Effector memory CD4-positive, alpha-beta T cell (primary cell): ENCODE measurements around the gene PCYT1A.

Experiments used
- DNase-seq, 3 donors: peaks; one replicate each; pipeline ENCODE4 v3.0.0-alpha.2; 2020
- H3K27ac ChIP-seq: 2 replicates; pipeline ENCODE4 v1.7.0; 2013; ENCODE audit warnings: mild to moderate bottlenecking, low read length, moderate library complexity; ENCODE audit not compliant: insufficient read depth, poor library complexity, severe bottlenecking
- H3K27me3 ChIP-seq: replicated peaks from 2 replicates; pipeline ENCODE4 v1.7.0; 2013; ENCODE audit warnings: mild to moderate bottlenecking, low read length; ENCODE audit not compliant: insufficient read depth, control insufficient read depth, poor library complexity, severe bottlenecking
- H3K36me3 ChIP-seq: 2 replicates; pipeline ENCODE4 v1.7.0; 2013; ENCODE audit warnings: mild to moderate bottlenecking, low read length, moderate library complexity; ENCODE audit not compliant: control insufficient read depth, insufficient read depth
- H3K4me1 ChIP-seq: 2 replicates; pipeline ENCODE4 v1.7.0; 2013; ENCODE audit warnings: low read length, mild to moderate bottlenecking; ENCODE audit not compliant: control insufficient read depth, insufficient read depth, poor library complexity, severe bottlenecking
- H3K4me3 ChIP-seq: 2 replicates; pipeline ENCODE4 v1.7.0; 2013; ENCODE audit warnings: low read length, low read depth, mild to moderate bottlenecking; ENCODE audit not compliant: insufficient read depth, poor library complexity, severe bottlenecking
- H3K9me3 ChIP-seq: 2 replicates; pipeline ENCODE4 v1.7.0; 2013; ENCODE audit warnings: mild to moderate bottlenecking, low read length, moderate library complexity; ENCODE audit not compliant: control insufficient read depth

Gene PCYT1A

DNA sequence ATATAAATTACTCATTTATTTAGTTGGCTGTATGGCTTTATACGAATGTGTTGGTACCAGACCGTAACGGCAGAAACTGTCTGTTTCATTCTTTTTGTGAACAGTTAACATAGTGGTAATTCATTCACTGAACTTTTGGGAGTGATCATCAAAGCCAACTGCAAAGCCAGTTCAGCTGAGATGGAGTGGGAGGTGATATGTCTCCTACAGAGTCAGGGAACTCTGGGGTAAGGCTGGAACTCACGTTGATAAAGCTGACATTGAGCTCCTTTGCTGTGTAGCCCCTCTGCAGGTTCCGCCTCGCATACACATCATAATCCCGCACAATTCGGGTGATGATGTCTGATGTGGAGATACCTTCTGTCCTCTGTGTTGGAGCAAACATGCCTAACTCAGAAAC lies 45.8 kb downstream of the PCYT1A start:
- Histone ChIP-seq H3K4me3 (no peak overlapping the region), H3K27ac (no peak overlapping the region), H3K4me1 (no peaks in the 10 kb centered on the region), H3K36me3 (peaks cover 62% of the 10 kb centered on the region), H3K27me3 (no peaks in the 10 kb centered on the region), H3K9me3 (no peaks in the 10 kb centered on the region)
- no peak for DNase-seq

DNA sequence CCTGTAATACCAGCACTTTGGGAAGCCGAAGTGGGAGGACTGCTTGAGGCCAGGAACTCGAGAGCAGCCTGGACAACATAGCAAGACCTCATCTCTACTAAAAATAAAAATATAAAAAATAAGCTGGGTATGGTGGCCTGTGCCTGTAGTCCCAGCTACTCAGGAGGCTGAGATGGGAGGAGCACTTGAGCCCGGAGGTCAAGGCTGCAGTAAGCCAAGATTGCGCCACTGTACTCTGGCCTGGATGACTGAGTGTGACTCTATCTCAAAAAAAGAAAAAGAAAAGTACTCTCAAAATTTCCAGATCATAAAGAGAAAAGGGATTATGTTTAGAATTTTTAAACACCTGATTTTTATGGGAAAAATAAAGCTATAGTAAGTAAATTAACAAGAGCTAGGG lies 47.1 kb downstream of the PCYT1A start:
- Histone ChIP-seq H3K4me1 (no peaks in the 10 kb centered on the region), H3K9me3 (no peaks in the 10 kb centered on the region), H3K36me3 (peaks cover 52% of the 10 kb centered on the region), H3K27ac (no peak overlapping the region), H3K4me3 (no peak overlapping the region), H3K27me3 (no peaks in the 10 kb centered on the region)
- no peak for DNase-seq

DNA sequence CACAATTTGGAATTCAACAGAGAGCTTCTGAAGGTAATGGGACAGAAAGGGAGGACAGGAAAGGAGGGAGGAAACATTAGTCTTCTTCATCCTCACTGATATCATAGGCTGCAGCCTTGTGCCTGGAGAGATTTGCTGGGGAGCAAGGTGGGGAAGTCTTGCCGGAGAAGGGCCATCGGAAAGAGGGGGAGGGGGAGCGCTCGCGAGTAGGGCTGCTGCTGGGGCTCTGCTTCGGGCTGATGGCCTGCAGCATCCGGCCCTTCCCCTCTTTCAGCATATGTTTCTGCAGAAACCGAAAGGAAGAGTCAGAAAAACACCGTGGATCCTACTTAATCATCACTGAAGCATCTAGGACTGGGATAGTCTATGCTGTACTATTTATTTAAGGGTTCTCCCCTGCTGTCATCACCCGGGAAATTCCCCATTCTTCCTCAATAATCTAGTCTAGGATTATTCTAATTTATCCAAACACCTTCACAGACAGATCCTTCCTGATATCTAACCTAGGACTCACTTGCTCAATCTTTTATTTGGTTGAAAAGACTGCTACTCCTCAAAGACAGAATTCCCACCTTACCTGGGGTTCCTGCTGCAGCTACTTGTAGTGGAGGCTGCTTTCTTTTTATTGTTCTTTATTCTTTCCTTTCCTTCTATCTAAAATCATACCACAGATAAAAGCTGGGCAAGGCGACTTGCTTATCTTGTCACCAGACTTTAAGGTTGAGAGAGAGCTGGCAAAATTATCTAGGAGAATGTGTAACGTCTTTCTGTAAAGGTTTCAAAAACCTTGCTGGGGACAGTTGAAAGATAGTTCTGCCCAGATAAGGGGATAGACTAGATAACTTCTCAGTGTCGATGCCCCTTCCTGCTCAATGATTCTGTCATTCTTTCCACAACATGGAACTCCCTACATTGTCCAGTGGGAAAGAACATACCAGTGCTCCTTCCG lies 48.6 kb downstream of the PCYT1A start:
- H3K27ac ChIP-seq: no peak overlapping the region
- H3K4me3 ChIP-seq: no peak overlapping the region
- H3K36me3 ChIP-seq: peaks cover 52% of the 10 kb centered on the region
- no peaks in the 10 kb centered on the region for H3K27me3 ChIP-seq
- no peaks in the 10 kb centered on the region for H3K9me3 ChIP-seq
- no peak for DNase-seq
- no peaks in the 10 kb centered on the region for H3K4me1 ChIP-seq

DNA sequence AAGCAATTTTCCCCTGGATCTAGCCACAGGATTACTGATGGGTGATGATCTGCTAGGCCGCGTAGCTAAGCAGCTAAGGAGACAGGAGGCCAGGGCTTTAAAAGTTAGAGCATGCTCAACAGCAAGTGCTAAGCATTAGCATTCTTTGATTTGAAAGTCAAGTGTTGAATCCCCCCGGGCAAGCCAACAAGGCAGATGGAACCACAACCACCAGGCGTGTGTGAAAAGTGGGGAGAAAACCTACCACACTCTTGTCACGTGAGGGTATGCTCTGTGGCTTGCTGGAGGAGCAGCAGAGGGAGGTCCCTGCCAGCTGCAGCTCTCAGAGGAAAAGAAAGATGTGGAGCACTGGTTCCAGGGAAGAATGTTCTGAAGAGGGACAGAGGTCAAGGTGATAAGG lies 50.3 kb downstream of the PCYT1A start:
- H3K27ac ChIP-seq: no peak overlapping the region
- no peak for DNase-seq
- H3K4me1 ChIP-seq: no peaks in the 10 kb centered on the region
- no peaks in the 10 kb centered on the region for H3K9me3 ChIP-seq
- peaks cover 45% of the 10 kb centered on the region for H3K36me3 ChIP-seq
- no peak overlapping the region for H3K4me3 ChIP-seq
- no peaks in the 10 kb centered on the region for H3K27me3 ChIP-seq

DNA sequence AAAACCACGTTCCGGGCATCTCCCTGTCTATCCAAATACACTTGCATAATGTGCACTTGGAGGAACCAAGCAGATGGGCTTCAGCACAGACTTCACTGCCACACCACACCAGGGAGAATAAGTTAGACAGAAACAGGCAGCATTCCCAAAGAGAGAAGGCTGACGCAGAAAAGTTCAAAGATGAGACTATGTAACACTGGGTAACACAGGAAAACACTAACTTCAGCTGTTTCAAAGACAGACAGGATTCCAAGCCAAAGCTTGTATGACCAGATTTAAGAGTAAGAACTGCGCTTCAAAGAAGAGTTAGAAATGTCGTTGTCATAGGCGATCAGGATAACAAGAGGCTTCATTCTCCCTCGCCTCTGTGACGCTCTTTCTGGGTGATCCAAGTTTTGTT lies 51.3 kb downstream of the PCYT1A start:
- H3K9me3 ChIP-seq: no peaks in the 10 kb centered on the region
- no peaks in the 10 kb centered on the region for H3K4me1 ChIP-seq
- H3K27me3 ChIP-seq: no peaks in the 10 kb centered on the region
- no peak for DNase-seq
- H3K4me3 ChIP-seq: no peak overlapping the region
- H3K36me3 ChIP-seq: peaks cover 35% of the 10 kb centered on the region
- no peak overlapping the region for H3K27ac ChIP-seq

DNA sequence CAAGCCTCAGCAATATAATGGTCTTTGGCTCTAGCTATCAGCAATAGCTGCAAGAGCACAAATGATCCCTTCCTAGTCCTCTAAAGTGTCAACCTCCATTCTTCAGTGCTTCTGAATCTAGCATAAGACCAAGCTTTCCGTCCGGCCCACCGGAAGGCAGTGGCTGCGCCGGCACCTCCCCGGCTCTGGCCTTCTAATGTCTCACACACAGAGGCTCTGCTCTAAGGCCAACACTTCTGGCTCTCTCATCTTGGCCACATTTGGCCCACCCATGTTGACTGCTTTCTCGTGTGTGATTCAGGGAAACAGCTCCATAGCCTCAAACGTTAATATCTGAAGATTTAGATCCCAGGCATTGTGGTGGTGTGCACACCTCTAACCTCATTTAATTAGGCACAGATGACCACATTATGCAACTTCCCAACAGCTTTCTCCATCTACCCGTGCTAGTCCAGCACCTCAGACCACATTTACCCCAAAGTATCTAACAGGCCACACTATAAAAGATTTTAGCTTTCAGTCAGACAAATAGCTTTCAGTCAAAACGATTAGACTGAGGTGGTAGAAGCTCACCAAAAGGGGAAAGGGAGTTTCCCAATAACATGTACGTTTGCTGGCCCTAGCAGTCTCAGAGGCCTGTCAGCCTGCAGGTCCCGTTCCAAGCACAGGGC lies 51.9 kb downstream of the PCYT1A start:
- Histone ChIP-seq H3K4me3 (no peak overlapping the region), H3K36me3 (peaks cover 32% of the 10 kb centered on the region), H3K4me1 (no peaks in the 10 kb centered on the region), H3K9me3 (no peaks in the 10 kb centered on the region), H3K27ac (no peak overlapping the region), H3K27me3 (no peaks in the 10 kb centered on the region)
- DNase-seq: no peak

DNA sequence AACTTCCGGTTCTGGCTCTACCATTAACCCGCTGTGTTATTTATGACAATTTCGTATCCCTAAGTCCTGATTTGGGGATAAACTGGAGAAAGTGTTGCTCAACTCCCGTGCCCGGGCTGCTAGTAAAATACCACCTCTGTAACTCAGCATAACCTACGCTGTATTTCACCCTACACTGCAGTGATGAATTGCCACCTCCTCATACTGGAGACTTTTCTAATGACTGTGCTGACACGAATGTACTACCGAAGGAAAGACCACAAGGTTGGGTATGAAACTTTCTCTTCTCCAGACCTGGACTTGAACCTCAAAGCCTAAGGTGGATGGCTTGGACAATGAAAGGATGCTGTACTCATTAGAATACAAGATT lies 54.7 kb downstream of the PCYT1A start:
- no peak overlapping the region for H3K4me3 ChIP-seq
- peaks cover 8% of the 10 kb centered on the region for H3K36me3 ChIP-seq
- no peak for DNase-seq
- H3K9me3 ChIP-seq: no peaks in the 10 kb centered on the region
- H3K4me1 ChIP-seq: no peaks in the 10 kb centered on the region
- no peaks in the 10 kb centered on the region for H3K27me3 ChIP-seq
- no peak overlapping the region for H3K27ac ChIP-seq

DNA sequence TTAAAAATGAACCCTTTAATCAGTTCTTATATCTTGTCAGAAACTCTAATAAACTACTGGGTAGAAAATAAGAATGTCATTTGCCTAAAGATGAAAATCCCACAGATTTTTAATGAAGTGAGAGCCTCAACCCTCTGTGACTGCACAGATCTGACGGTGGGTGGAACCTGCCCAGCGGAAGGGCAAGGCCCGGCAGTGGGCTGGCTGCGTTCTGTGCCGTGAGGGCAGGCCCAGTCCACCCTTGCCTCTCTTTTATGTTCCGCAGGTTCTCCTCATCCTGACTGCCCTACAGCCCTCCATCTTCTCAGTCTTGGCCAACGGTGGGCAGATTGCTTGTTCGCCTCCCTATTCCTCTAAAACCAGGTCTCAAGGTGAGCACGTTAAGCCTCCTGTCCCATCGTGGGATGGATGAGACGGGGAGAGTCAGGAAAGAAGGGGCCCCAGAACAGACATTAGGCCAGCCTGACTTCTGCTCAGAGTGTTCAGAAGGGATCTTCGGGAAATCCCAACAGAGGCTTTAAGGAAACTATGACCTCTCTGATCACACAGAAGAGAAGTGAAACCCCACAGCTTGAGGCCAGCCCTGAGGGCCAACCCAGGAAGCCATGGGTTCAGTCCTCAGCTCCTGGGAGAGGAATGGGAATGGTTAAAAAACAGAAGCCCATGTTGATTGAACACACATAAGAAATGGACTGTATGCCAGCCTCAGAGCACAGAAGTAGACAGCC lies 55.2 kb downstream of the PCYT1A start:
- Histone ChIP-seq H3K9me3 (no peaks in the 10 kb centered on the region), H3K4me3 (no peak overlapping the region), H3K27me3 (no peaks in the 10 kb centered on the region), H3K36me3 (peaks cover 2% of the 10 kb centered on the region), H3K4me1 (no peaks in the 10 kb centered on the region), H3K27ac (no peak overlapping the region)
- DNase-seq: no peak

DNA sequence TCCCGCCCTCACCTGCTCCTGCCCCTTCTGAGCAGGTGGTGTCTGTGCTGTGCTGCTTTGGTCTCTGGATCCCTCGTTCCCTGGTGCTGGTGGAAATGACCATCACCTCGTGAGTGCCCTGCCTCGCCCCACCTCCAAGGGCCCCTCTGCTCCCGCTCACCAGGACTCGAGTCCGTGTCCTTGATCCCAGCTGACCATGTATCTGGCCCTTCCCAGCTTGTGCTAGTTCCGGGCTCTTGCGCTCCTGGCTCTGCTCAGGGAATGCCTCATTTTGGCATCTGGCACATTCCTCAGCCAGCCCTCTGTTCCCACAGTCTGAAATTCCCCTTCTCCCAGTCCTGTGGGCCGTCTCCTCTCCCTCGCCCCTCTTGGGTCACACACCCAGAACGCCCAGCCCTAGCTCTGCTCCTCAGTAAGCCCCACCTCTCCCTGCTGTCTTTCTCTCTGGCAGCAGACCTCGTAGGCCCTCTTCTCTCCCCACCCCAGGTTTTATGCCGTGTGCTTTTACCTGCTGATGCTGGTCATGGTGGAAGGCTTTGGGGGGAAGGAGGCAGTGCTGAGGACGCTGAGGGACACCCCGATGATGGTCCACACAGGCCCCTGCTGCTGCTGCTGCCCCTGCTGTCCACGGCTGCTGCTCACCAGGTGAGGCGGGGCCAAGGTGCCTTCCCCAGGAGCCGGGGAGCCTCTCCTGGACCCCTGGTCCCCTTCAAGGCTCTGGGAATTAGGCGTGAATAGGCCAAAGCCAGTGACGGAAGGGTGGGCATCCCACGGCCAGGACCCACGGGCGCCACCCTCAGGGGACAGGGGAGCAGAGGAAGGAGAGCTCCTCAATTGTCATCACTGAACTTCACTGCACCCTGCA lies 59.7 kb downstream of the PCYT1A start:
- Histone ChIP-seq H3K27me3 (no peaks in the 10 kb centered on the region), H3K4me1 (no peaks in the 10 kb centered on the region), H3K27ac (no peak overlapping the region), H3K36me3 (no peaks in the 10 kb centered on the region), H3K9me3 (no peaks in the 10 kb centered on the region), H3K4me3 (no peak overlapping the region)
- no peak for DNase-seq
